GM18519 (cell line): ENCODE results near the gene DNAJB11.
"Not testable (repeated sequence)": the region's sequence is repeated elsewhere in the genome, so short reads cannot be mapped to it uniquely, and the experiment has no call there.

Experiments
- ATAC-seq: cut with Tn5 transposase; IDR thresholded peaks from one replicate; pipeline ENCODE4 v1.9.1; 2021; ENCODE audit warnings: mild to moderate bottlenecking, moderate library complexity; ENCODE audit not compliant: unreplicated experiment, low FRiP score

DNAJB11 gene

DNA sequence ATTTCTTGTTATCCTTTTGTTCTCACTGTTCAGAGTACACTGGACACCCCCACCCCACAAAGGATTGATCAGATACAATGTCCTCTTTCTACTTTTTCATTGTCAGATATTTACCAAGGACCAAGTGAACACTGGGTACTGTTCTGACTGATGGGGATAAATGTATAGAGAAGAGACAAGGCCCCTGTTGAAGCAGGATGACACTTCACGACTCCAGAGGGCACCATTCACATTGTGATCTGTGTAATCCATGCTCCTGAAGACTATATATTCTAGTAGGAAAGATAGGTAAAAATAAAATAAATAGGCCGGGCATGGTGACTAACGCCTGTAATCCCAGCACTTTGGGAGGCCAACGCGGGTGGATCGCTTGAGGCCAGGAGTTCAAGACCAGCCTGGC, 19.1 kb upstream of the DNAJB11 start:
- no peak for ATAC-seq

DNA sequence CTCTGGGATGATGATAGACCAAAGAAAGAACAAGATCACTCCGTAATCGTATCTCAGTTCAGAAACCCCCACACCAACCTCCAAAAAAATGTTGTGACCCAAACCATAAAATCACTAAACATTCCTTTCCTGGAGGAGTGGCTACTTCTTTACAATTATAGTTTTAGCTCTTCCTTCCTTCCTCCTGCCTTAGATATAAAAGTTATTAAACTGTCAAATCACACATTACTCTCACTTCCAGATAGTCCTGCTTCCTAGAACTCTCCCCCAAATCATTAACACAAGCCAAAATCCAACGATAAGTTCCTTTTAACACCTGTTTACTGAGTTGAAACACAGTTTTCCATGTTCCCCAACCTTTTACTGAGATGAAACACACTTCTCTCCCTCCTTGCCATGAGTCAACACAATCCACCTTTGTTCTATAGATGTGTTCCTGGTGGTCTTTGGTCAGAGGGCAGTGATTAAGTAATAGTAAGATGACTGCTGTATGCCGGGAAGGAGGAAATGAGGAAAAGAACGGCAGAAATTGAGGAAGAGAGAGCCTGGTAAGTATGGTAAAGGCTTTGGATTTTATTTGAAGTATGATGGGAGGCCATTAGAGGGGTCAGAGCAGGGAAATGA, 18.0 kb upstream of the DNAJB11 start:
- no peak for ATAC-seq

DNA sequence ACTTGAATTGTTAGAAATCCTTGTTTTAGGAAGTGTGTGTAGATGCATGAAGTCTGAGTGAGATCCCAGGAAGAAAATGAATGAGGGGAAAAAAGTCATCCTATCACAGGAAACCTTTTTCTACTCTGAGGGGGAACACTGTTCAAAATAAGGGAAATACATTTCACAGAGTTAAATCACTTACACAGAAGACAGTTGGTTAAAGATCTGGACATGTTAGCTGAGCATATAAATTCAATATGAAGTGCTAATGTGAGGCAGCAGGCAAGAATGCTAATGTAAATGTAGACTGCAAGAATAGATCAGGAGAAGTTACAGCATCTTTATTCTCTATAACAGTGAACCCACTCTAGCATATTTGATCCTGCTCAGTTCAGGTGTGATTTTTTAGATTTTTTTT, 5.9 kb upstream of the DNAJB11 start:
- ATAC-seq, result no peak

GRCh38 chr3:186566772-186567071, 3.8 kb upstream of the DNAJB11 start:
- no peak for ATAC-seq

DNA sequence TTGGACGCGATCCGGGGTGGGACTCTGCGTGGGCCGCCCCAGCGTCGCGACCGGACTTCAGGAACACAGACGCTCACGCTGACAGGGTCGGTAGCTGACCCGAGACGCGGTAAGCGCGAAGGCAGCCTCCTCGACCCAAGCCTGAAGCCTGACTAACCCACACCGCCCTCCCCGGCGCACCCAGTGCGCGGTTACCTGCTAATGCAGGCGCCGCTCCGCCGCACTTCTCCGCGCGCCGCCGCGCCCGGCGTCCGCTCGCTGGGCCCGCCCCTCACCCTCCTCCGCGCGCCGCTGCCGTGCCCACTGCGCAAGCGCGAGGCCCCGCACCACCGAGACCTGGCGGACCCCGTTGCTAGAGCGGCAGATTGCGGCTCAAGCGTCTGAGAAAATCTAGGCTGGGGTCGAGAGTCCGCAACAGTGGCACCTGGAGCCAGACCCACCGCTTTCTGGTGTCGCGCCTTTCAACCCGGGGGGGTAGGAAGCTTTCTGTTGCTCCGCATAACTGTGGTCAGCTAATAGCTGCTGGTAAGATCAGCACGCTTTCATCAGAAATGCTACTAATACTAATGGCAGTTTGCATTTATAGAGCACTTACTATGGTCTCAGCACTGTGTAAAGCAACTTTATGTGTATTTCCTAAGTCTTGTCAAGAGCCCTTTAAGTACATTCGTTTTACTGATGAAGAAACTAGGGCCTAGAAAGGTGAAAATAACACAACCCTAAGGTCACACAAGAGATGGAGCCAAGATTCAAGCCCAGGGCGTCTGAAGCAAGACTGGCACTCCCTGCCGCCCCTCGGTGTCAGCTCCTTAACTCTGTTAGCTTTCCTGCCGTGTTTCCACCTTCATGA, 3.2 kb upstream of the DNAJB11 start, which contains the start of gene TBCCD1:
Gene TBCCD1 (minus strand): TSS at position 268 of the 850 bp plus-strand sequence. CDS start 3,010 bp downstream, outside the sequence.
- peak; percentile 37 for ATAC-seq

GRCh38 chr3:186569361-186569760, 1.2 kb upstream of the DNAJB11 start:
- not testable (repeated sequence) for ATAC-seq

- no peak for ATAC-seq
Measured at GRCh38 chr3:186569779-186570095, 783 bp upstream of the DNAJB11 start.

DNA sequence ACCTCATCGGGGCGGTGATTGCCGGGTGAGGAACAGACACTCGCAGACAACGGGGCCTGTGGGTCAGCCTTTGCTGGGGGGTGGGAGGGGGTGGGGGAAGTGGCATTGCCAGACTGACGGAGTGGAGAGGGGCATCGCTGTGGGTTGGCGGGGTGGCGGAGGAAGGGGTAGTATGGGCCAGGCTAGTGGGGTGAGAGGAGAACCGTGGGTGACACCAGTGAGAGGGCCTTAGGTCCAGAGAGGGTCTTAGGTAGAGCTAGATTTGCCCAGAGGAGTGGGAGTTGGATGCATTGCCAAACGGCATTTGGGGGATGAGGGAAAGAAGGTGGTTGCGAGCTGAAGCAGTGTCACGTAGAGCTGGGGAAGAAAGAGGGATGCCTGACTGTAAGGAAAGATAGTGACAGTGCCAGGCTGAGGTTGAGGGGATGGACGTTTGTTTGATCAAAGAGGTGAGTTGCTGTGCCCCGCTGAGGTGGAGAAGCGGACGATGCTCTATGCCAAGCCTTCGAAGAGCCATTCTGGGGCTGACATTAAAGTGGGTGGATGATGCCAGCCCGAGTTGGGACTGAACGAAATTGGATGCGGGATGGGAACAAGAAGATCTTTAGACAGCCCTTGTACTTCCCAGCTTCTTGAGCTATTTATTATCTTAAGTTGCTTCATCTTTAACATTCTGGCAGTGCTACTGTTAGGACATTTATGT, 572 bp downstream of the DNAJB11 start:
- no peak for ATAC-seq

GRCh38 chr3:186571644-186572013, 1.1 kb downstream of the DNAJB11 start:
- ATAC-seq, result no peak

GRCh38 chr3:186577521-186577920, 7.0 kb downstream of the DNAJB11 start:
- ATAC-seq, result no peak

- no peak for ATAC-seq
Measured at GRCh38 chr3:186580785-186581184, 10.3 kb downstream of the DNAJB11 start.

DNA sequence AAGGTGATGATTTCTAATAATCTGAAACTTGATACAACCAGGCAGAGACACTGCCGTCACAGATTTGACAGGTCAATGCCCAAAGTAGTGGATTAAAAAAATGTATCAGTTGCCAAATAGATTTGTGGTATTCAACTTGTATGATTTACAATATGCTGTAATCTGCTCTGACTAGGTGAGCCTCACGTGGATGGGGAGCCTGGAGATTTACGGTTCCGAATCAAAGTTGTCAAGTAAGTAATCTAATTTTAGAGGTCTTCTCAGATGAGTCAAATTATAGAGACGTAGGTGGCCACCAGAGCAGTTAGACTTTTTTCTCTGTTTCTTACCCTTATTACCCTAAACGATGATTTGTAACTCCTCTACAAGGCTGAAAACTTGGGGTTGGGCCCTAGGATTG, 12.0 kb downstream of the DNAJB11 start:
- no peak for ATAC-seq

DNA sequence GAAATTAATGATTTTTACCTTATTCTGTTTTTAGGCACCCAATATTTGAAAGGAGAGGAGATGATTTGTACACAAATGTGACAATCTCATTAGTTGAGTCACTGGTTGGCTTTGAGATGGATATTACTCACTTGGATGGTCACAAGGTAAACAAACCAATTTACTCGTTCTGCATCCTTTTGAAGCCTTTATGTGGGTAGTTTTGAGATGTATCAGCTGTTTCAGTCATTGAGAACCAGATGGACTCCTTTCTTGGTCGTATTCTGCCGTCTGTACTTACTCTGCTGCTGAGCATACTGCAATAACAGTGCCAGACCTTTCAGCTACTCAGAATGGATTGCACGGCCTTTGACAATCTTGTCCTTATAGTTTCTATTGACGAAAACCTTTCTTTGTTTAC, 13.3 kb downstream of the DNAJB11 start:
- ATAC-seq, result no peak

- ATAC-seq, result not testable (repeated sequence)
Measured at GRCh38 chr3:186586245-186586644, 15.7 kb downstream of the DNAJB11 start.

- ATAC-seq, result no peak
Measured at GRCh38 chr3:186587183-186587582, 16.7 kb downstream of the DNAJB11 start.

GRCh38 chr3:186588632-186589031, 18.1 kb downstream of the DNAJB11 start:
- ATAC-seq, result no peak

DNA sequence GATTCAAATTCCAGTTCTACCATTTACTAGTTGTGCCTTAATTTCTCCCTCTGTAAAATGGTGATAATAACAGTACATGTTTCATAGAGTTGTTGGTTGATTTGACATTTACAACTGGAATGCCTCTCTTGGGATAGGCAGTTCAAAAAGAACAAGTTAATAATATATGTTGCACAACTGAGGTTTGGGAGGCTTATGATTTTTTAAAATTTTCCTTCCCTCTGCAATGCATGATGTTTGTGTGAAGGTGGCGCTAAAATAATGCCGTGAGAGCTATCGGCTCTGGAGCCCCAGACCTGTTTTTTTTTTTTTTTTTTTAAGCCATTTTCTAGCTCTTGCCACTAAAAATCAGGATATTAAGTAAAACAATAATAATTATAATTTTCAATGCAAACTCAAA, 18.6 kb downstream of the DNAJB11 start:
- ATAC-seq, result no peak

GRCh38 chr3:186589856-186590579, 19.5 kb downstream of the DNAJB11 start:
- ATAC-seq, result no peak

- no peak for ATAC-seq
Measured at GRCh38 chr3:186590580-186591295, 20.2 kb downstream of the DNAJB11 start.

GRCh38 chr3:186592682-186593081, 22.2 kb downstream of the DNAJB11 start:
- ATAC-seq, result no peak
